Ramos (cell line): ENCODE measurements around the gene DNAJA2.

ENCODE experiments used
- in situ Hi-C: fragments of 300-500 bp; cut with MboI; formaldehyde crosslinking; loops from one replicate; pipeline ENCODE4 v1.14.3; 2022; ENCODE audit warnings: low sequenced_read_pairs; ENCODE audit not compliant: unreplicated experiment

DNAJA2 gene

GRCh38 chr16:46930861-46931260 lies 42.6 kb downstream of the DNAJA2 start:
- in situ Hi-C loops, result no loop called here

GRCh38 chr16:46929378-46930332 lies 43.8 kb downstream of the DNAJA2 start:
- in situ Hi-C loops, result loop anchor here (10.0 kb wide), 1 partner anchor 255 kb away; no protein-coding TSS in a partner anchor

GRCh38 chr16:46928811-46929210 lies 44.7 kb downstream of the DNAJA2 start:
- in situ Hi-C loops, result loop anchor here (10.0 kb wide), 1 partner anchor 254 kb away; no protein-coding TSS in a partner anchor

- in situ Hi-C loops, result loop anchor here (10.0 kb wide), 1 partner anchor 252 kb away; no protein-coding TSS in a partner anchor
Measured at GRCh38 chr16:46927273-46927672, 46.2 kb downstream of the DNAJA2 start.

- in situ Hi-C loops, result loop anchor here (10.0 kb wide), 1 partner anchor 252 kb away; no protein-coding TSS in a partner anchor
Measured at GRCh38 chr16:46926470-46927225, 46.8 kb downstream of the DNAJA2 start.

- in situ Hi-C loops, result loop anchor here (5.0 to 10.0 kb wide), 2 partner anchors 72 to 250 kb away; no protein-coding TSS in a partner anchor
Measured at GRCh38 chr16:46924402-46924801, 49.1 kb downstream of the DNAJA2 start.

- in situ Hi-C loops, result loop anchor here (5.0 to 10.0 kb wide), 2 partner anchors 71 to 249 kb away; no protein-coding TSS in a partner anchor
Measured at GRCh38 chr16:46923513-46924295, 49.8 kb downstream of the DNAJA2 start.

GRCh38 chr16:46922239-46922638 lies 51.2 kb downstream of the DNAJA2 start:
- in situ Hi-C loops, result loop anchor here (5.0 to 10.0 kb wide), 2 partner anchors 70 to 247 kb away; no protein-coding TSS in a partner anchor

- in situ Hi-C loops, result loop anchor here (5.0 to 10.0 kb wide), 2 partner anchors 68 to 246 kb away; no protein-coding TSS in a partner anchor
Measured at GRCh38 chr16:46920402-46921068, 52.9 kb downstream of the DNAJA2 start.

- in situ Hi-C loops, result no loop called here
Measured at GRCh38 chr16:46918905-46919792, 54.3 kb downstream of the DNAJA2 start.

- in situ Hi-C loops, result no loop called here
Measured at GRCh38 chr16:46918400-46918799, 55.1 kb downstream of the DNAJA2 start.

GRCh38 chr16:46916980-46917379 lies 56.5 kb downstream of the DNAJA2 start:
- in situ Hi-C loops, result no loop called here

GRCh38 chr16:46915483-46916025 lies 57.9 kb downstream of the DNAJA2 start:
- in situ Hi-C loops, result no loop called here

GRCh38 chr16:46914556-46915201 lies 58.8 kb downstream of the DNAJA2 start:
- in situ Hi-C loops, result no loop called here

- in situ Hi-C loops, result no loop called here
Measured at GRCh38 chr16:46911650-46912049, 61.8 kb downstream of the DNAJA2 start.

- in situ Hi-C loops, result no loop called here
Measured at GRCh38 chr16:46911038-46911437, 62.4 kb downstream of the DNAJA2 start.

GRCh38 chr16:46908540-46909372 lies 64.7 kb downstream of the DNAJA2 start:
- in situ Hi-C loops, result no loop called here
